NB4 (cell line): Measurements from ENCODE around the gene ALDOA.

Source experiments
- DNase-seq: peaks from one replicate; pipeline ENCODE4 v3.0.0; 2010; ENCODE audit warnings: low read depth
- H3K4me3 ChIP-seq: one replicate; pipeline ENCODE4 v1.5.1; 2011; ENCODE audit warnings: mild to moderate bottlenecking, low read depth, low read length, moderate library complexity
- CTCF ChIP-seq: IDR thresholded peaks from one replicate; pipeline ENCODE4 v1.5.1; 2012; ENCODE audit warnings: low read depth, low read length
- MYC ChIP-seq: IDR thresholded peaks from 2 replicates; pipeline ENCODE4 v1.6.1; 2011; ENCODE audit warnings: low read depth, low read length
- POLR2A ChIP-seq: IDR thresholded peaks from 2 replicates; pipeline ENCODE4 v1.6.1; 2011; ENCODE audit warnings: mild to moderate bottlenecking; ENCODE audit not compliant: insufficient read length; ENCODE audit errors: extremely low read depth
- TF ChIP-seq, protein P1 (sequence below): IDR thresholded peaks from 2 replicates; pipeline ENCODE4 v1.6.1; 2011; ENCODE audit warnings: low read depth, low read length

The ALDOA gene

DNA sequence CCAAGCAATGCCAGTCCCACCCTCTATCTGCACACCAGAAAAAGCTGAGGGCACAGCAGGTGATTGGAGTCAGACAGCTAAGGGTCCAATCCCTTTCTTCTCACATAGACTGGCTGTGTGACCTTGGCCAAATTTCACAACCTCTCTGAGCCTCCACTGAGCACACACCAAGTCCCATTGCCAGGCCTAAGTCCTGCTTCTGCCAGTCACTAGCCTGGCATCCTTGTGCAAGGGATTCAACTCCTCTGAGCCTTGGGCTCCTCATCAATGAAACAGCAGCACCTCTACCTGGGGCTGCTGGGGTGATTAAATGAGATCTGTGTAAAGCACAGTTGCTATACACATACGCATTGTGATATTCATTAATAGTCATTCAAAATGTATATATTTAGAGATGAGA, 19.0 kb upstream of the ALDOA start:
- H3K4me3 ChIP-seq: no peak overlapping the region
- TF ChIP-seq CTCF (no peak), POLR2A (no peak), MYC (no peak)
- TF ChIP-seq, protein P1, sequence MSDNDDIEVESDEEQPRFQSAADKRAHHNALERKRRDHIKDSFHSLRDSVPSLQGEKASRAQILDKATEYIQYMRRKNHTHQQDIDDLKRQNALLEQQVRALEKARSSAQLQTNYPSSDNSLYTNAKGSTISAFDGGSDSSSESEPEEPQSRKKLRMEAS: no peak
- no peak for DNase-seq

DNA sequence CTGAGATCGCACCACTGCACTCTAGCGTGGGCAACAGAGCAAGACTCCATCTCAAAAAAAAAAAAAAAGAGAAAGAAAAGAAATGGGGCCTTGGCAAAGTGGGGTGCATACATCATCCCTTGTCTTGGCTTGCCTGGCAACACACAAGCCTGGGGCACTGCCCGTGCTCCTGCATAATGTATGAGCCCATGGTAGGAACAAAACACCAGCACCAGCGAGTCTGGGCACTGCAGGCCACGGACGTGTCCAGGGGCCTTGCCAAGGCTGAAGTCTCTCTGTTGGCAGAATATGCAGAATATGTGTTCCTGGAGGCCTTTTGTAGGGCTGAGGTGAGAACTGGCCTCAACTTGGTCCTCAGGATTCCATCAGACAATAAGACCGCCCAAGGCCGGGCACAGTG, 15.7 kb upstream of the ALDOA start:
- H3K4me3 ChIP-seq: no peak overlapping the region
- no peak for TF ChIP-seq POLR2A
- no peak for TF ChIP-seq CTCF
- TF ChIP-seq MYC: no peak
- TF ChIP-seq, protein P1: no peak
- no peak for DNase-seq

GRCh38 chr16:30051518-30051917, 14.0 kb upstream of the ALDOA start:
- H3K4me3 ChIP-seq: no peak overlapping the region
- TF ChIP-seq MYC: no peak
- no peak for TF ChIP-seq CTCF
- no peak for TF ChIP-seq POLR2A
- TF ChIP-seq, protein P1: no peak
- DNase-seq: no peak

GRCh38 chr16:30052671-30053372, 12.7 kb upstream of the ALDOA start:
- peak overlapping the region; percentile 79 for H3K4me3 ChIP-seq
- peak; percentile 94 for DNase-seq
- peak; percentile 47 for TF ChIP-seq POLR2A
- no peak for TF ChIP-seq CTCF
- peak; percentile 85 for TF ChIP-seq MYC
- TF ChIP-seq, protein P1: peak; percentile 89

GRCh38 chr16:30053376-30054015, 12.1 kb upstream of the ALDOA start:
- TF ChIP-seq CTCF (no peak), POLR2A (no peak), MYC (no peak)
- TF ChIP-seq, protein P1: no peak
- DNase-seq: peak; percentile 42
- H3K4me3 ChIP-seq: peak overlapping the region; percentile 79
